H9 (cell line): ENCODE measurements around the gene DAPK2. TPM values are rescaled to one million over a fixed set of nuclear protein-coding genes. Genes with fewer than 3 reads are reported as not detected.

ENCODE experiments used
- DNase-seq: peaks from one replicate; pipeline ENCODE4 v3.0.0-alpha.2; 2017
- H2AFZ ChIP-seq: one replicate; pipeline ENCODE4 v1.6.1; 2013; ENCODE audit warnings: mild to moderate bottlenecking, low read length, control low read depth, moderate library complexity
- H2AK5ac ChIP-seq: 2 replicates; pipeline ENCODE4 v1.6.1; 2013; ENCODE audit warnings: low read length, control low read depth, mixed read lengths; ENCODE audit not compliant: insufficient read length
- H2BK120ac ChIP-seq: one replicate; pipeline ENCODE4 v1.6.1; 2013; ENCODE audit warnings: low read depth, mild to moderate bottlenecking, low read length, control low read depth, inconsistent platforms; ENCODE audit not compliant: poor library complexity, severe bottlenecking
- H2BK12ac ChIP-seq: 2 replicates; pipeline ENCODE4 v1.6.1; 2013; ENCODE audit warnings: low read length, control low read depth, mixed read lengths, low read depth; ENCODE audit not compliant: insufficient read length
- H2BK15ac ChIP-seq: 2 replicates; pipeline ENCODE4 v1.6.1; 2013; ENCODE audit warnings: low read depth, low read length, control low read depth
- H2BK20ac ChIP-seq: one replicate; pipeline ENCODE4 v1.6.1; 2013; ENCODE audit warnings: low read depth, mild to moderate bottlenecking, low read length, control low read depth, inconsistent platforms; ENCODE audit not compliant: poor library complexity, severe bottlenecking
- H2BK5ac ChIP-seq: 2 replicates; pipeline ENCODE4 v1.6.1; 2013; ENCODE audit warnings: low read length, control low read depth, mixed read lengths; ENCODE audit not compliant: insufficient read length
- H3K14ac ChIP-seq: 2 replicates; pipeline ENCODE4 v1.6.1; 2013; ENCODE audit warnings: low read length, control low read depth; ENCODE audit not compliant: insufficient read depth
- H3K18ac ChIP-seq: 2 replicates; pipeline ENCODE4 v1.6.1; 2013; ENCODE audit warnings: low read depth, mild to moderate bottlenecking, mixed read lengths, low read length, control low read depth; ENCODE audit not compliant: insufficient read length
- H3K23ac ChIP-seq: 2 replicates; pipeline ENCODE4 v1.6.1; 2013; ENCODE audit warnings: low read length, control low read depth, mixed read lengths, low read depth; ENCODE audit not compliant: insufficient read length
- H3K23me2 ChIP-seq: 2 replicates; pipeline ENCODE4 v1.6.1; 2013; ENCODE audit warnings: low read depth, mild to moderate bottlenecking, mixed read lengths, low read length, control low read depth; ENCODE audit not compliant: insufficient read length, poor library complexity, severe bottlenecking
- H3K27ac ChIP-seq: 2 replicates; pipeline ENCODE4 v1.5.1; 2013; ENCODE audit warnings: low read length, control low read depth, mixed read lengths, low read depth; ENCODE audit not compliant: insufficient read length
- H3K27me3 ChIP-seq: 2 replicates; pipeline ENCODE4 v1.6.1; 2013; ENCODE audit warnings: low read length, control low read depth, inconsistent platforms; ENCODE audit not compliant: insufficient read depth
- H3K4ac ChIP-seq: 2 replicates; pipeline ENCODE4 v1.6.1; 2013; ENCODE audit warnings: low read depth, mild to moderate bottlenecking, control low read depth, inconsistent platforms, low read length, moderate library complexity
- H3K4me1 ChIP-seq: 2 replicates; pipeline ENCODE4 v1.6.1; 2013; ENCODE audit warnings: low read length, control low read depth, inconsistent platforms; ENCODE audit not compliant: insufficient read depth
- H3K4me2 ChIP-seq: 2 replicates; pipeline ENCODE4 v1.6.1; 2013; ENCODE audit warnings: low read length, control low read depth, mixed read lengths; ENCODE audit not compliant: insufficient read length, insufficient read depth
- H3K56ac ChIP-seq: 2 replicates; pipeline ENCODE4 v1.6.1; 2013; ENCODE audit warnings: low read depth, mild to moderate bottlenecking, mixed read lengths, low read length, control low read depth; ENCODE audit not compliant: insufficient read length
- H3K79me1 ChIP-seq: 2 replicates; pipeline ENCODE4 v1.6.1; 2013; ENCODE audit warnings: low read depth, mild to moderate bottlenecking, moderate library complexity, low read length, control low read depth, inconsistent platforms; ENCODE audit not compliant: insufficient read depth, poor library complexity, severe bottlenecking
- H3K79me2 ChIP-seq: 2 replicates; pipeline ENCODE4 v1.6.1; 2013; ENCODE audit warnings: low read length, control low read depth, inconsistent platforms; ENCODE audit not compliant: insufficient read depth
- H3K9ac ChIP-seq: 2 replicates; pipeline ENCODE4 v1.6.1; 2013; ENCODE audit warnings: low read length, control low read depth, mixed read lengths; ENCODE audit not compliant: insufficient read length; ENCODE audit errors: extremely low read depth
- H3K9me3 ChIP-seq: one replicate; pipeline ENCODE4 v1.6.1; 2013; ENCODE audit warnings: low read depth, low read length, inconsistent platforms; ENCODE audit not compliant: control insufficient read depth
- H3T11ph ChIP-seq: one replicate; pipeline ENCODE4 v1.6.1; 2013; ENCODE audit warnings: mild to moderate bottlenecking, low read length, control low read depth, inconsistent platforms
- H4K20me1 ChIP-seq: one replicate; pipeline ENCODE4 v1.6.1; 2013; ENCODE audit not compliant: control insufficient read depth, insufficient read length, insufficient read depth
- H4K5ac ChIP-seq: 2 replicates; pipeline ENCODE4 v1.6.1; 2013; ENCODE audit warnings: low read depth, mild to moderate bottlenecking, mixed read lengths, low read length, control low read depth; ENCODE audit not compliant: insufficient read length
- H4K8ac ChIP-seq: replicated peaks from 2 replicates; pipeline ENCODE4 v1.6.1; 2013; ENCODE audit warnings: low read length, control low read depth, mixed read lengths, low read depth; ENCODE audit not compliant: insufficient read length
- H4K91ac ChIP-seq: 2 replicates; pipeline ENCODE4 v1.6.1; 2013; ENCODE audit warnings: low read depth, mild to moderate bottlenecking, moderate library complexity, mixed read lengths, low read length, control low read depth; ENCODE audit not compliant: insufficient read length
- H3K27ac Mint-ChIP-seq, 3 experiments: 2 replicates in 2 of 3; 3 replicates in 1 of 3; pipeline ENCODE4 v1.8.0; 2020 to 2021; ENCODE audit warnings: mixed read lengths in 3 of 3, mild to moderate bottlenecking in 1 of 3, moderate library complexity in 1 of 3
- H3K27me3 Mint-ChIP-seq: 2 replicates; pipeline ENCODE4 v1.8.0; 2021; ENCODE audit warnings: low read depth, mild to moderate bottlenecking, moderate library complexity, mixed read lengths
- H3K36me3 Mint-ChIP-seq, 3 experiments: 2 replicates in 2 of 3; 3 replicates in 1 of 3; pipeline ENCODE4 v1.8.0; 2020 to 2021; ENCODE audit warnings: low read depth in 3 of 3, mixed read lengths in 3 of 3; ENCODE audit not compliant: insufficient read depth in 1 of 3
- H3K4me1 Mint-ChIP-seq, 2 experiments: 2 replicates each; pipeline ENCODE4 v1.8.0; 2020; ENCODE audit warnings: mixed read lengths in 2 of 2
- H3K4me3 Mint-ChIP-seq, 2 experiments: 2 replicates in 1 of 2; 3 replicates in 1 of 2; pipeline ENCODE4 v1.8.0; 2020 to 2021; ENCODE audit warnings: mild to moderate bottlenecking in 2 of 2, mixed read lengths in 2 of 2, moderate library complexity in 1 of 2
- H3K9me3 Mint-ChIP-seq, 2 experiments: 2 replicates in 1 of 2; 3 replicates in 1 of 2; pipeline ENCODE4 v1.8.0; 2020; ENCODE audit warnings: mild to moderate bottlenecking in 2 of 2, mixed read lengths in 2 of 2, moderate library complexity in 1 of 2
- WGBS: extraction: QIAGEN DNeasy Blood & Tissue Kit; methylation state at CpG from one replicate; pipeline ENCODE4 v1.1.7; 2013; ENCODE audit warnings: missing lambda C conversion rate, low lambda C conversion rate, mixed read lengths; ENCODE audit not compliant: insufficient read length; ENCODE audit errors: extremely low coverage; 5-methylcytosine and 5-hydroxymethylcytosine counted together
- total RNA-seq: library from RNA; stranded (reverse); gene quantifications from 2 replicates; pipeline ENCODE4 v1.2.1, GENCODE V29; 2021
- TF ChIP-seq, protein P1 (sequence below): fragments of 200-600 bp; sonication (generic); conservative IDR thresholded peaks from 3 replicates; pipeline ENCODE4 v1.8.0; 2021; ENCODE audit warnings: antibody characterized with exemption, mild to moderate bottlenecking

Gene DAPK2
- total RNA-seq, 1 experiment from 2014 or later = 3.5 TPM

DNA sequence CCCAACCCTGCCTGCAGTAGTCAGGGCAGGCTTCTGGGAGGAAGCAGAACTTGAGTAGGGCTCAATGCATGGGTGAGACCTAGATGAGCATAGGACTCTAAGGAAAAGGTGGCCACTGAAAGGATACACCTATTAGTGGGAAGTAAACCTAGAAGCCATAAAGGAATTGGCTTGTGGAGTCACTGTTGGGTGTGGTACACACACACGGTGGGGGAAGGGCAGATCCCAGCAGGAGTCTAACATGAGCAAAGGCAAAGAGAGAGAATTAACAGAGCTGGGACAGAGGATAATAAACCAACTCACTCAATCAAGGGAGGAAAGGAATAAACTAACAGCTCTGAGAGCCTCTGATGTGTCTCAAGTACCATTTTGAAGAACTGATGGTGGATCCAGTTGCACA is 23.1 kb downstream of the DAPK2 start:
- H2BK12ac ChIP-seq = no peak overlapping the region
- H3K18ac ChIP-seq = no peak overlapping the region
- H3K9ac ChIP-seq = no peak overlapping the region
- no peak overlapping the region for H4K5ac ChIP-seq
- no peak overlapping the region for H3K56ac ChIP-seq
- DNase-seq = no peak
- H4K91ac ChIP-seq = no peak overlapping the region
- no peaks in the 10 kb centered on the region for H3K9me3 Mint-ChIP-seq
- peaks cover 23% of the 10 kb centered on the region in 2 experiments for H3K4me1 Mint-ChIP-seq
- no peak overlapping the region for H2BK120ac ChIP-seq
- no peak overlapping the region for H3K4me2 ChIP-seq
- no peak overlapping the region for H2AK5ac ChIP-seq
- H3T11ph ChIP-seq = no peak overlapping the region
- H4K20me1 ChIP-seq = no peaks in the 10 kb centered on the region
- no peak overlapping the region for H3K14ac ChIP-seq
- H3K27ac ChIP-seq = no peak overlapping the region
- TF ChIP-seq, protein P1, sequence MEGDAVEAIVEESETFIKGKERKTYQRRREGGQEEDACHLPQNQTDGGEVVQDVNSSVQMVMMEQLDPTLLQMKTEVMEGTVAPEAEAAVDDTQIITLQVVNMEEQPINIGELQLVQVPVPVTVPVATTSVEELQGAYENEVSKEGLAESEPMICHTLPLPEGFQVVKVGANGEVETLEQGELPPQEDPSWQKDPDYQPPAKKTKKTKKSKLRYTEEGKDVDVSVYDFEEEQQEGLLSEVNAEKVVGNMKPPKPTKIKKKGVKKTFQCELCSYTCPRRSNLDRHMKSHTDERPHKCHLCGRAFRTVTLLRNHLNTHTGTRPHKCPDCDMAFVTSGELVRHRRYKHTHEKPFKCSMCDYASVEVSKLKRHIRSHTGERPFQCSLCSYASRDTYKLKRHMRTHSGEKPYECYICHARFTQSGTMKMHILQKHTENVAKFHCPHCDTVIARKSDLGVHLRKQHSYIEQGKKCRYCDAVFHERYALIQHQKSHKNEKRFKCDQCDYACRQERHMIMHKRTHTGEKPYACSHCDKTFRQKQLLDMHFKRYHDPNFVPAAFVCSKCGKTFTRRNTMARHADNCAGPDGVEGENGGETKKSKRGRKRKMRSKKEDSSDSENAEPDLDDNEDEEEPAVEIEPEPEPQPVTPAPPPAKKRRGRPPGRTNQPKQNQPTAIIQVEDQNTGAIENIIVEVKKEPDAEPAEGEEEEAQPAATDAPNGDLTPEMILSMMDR = no peak
- no peaks in the 10 kb centered on the region for H3K9me3 ChIP-seq
- no peak overlapping the region for H2BK5ac ChIP-seq
- H2BK15ac ChIP-seq = no peak overlapping the region
- no peak overlapping the region for H4K8ac ChIP-seq
- no peaks in the 10 kb centered on the region; the same call in 1 of the 2 replicates for H3K4me1 ChIP-seq
- H3K23me2 ChIP-seq = no peaks in the 10 kb centered on the region
- no peaks in the 10 kb centered on the region for H3K27me3 ChIP-seq
- H3K4ac ChIP-seq = no peak overlapping the region
- H3K23ac ChIP-seq = no peak overlapping the region
- no peak overlapping the region for H2AFZ ChIP-seq
- no peak overlapping the region for H2BK20ac ChIP-seq
- H3K36me3 Mint-ChIP-seq = no peaks in the 10 kb centered on the region
- no peak overlapping the region; a peak in 1 of 7 replicates for H3K27ac Mint-ChIP-seq
- H3K4me3 Mint-ChIP-seq = no peak overlapping the region
- H3K79me2 ChIP-seq = no peaks in the 10 kb centered on the region
- no peaks in the 10 kb centered on the region for H3K79me1 ChIP-seq
- WGBS = no CpG with 5 or more reads among the region's 1 CpG
- H3K27me3 Mint-ChIP-seq = no peaks in the 10 kb centered on the region
